ENCODE data around the gene JAZF1.

The JAZF1 gene

GRCh38 chr7:27941522-27941921 is 239.1 kb downstream of the JAZF1 start:
- no peak for TF ChIP-seq CTCF (IDR thresholded peaks at IDR 0.05; ENCODE audit: low read depth, low read length, missing control alignments)
- DNase-seq (ENCODE audit: low read depth): no peak
- H3K4me3 ChIP-seq (ENCODE audit: low read depth, low read length): no peak overlapping the region

DNA sequence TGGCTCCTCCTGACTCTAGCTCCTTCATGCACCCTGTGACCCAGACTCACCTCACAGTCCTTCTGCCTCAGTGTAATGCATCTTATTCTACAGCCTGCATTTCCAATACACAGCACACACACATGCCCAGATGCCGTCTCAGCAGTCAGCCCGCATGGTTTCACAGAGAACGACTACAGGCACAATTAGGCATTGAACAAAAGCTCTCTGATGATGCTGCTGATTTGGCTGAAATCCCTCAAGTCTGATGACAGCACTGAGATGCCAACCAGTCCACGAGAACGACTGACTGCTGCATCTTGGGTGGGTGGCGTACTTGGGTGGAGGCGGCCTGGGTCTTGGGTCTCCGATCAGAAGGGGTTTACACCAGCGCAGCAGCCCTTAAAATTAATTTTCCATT is 240.3 kb downstream of the JAZF1 start:
- DNase-seq (ENCODE audit: low read depth): no peak
- no peak overlapping the region for H3K4me3 ChIP-seq (ENCODE audit: low read depth, low read length)
- TF ChIP-seq CTCF (IDR thresholded peaks at IDR 0.05; ENCODE audit: low read depth, low read length, missing control alignments): no peak

DNA sequence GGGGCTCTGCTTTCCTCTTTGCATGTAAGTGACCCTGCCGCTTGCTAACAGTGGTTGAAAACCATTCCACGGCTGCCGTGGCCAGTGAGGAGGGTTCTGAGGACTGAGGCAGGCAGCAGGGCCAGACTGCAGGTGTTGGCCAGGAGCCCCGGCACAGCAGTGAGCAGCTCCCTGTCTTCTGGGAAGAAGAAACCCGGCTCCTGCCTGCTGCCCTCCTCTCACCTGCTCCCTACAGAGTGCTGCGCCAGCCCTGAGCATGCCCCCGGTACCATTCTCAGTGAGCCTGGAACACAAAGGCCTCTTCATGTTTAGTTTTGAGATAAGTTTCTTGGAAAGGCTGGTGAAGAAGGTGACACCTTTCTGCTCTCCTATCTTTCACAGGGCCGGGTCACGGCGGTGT is 240.7 kb downstream of the JAZF1 start:
- DNase-seq (ENCODE audit: low read depth): no peak
- TF ChIP-seq CTCF (IDR thresholded peaks at IDR 0.05; ENCODE audit: low read depth, low read length, missing control alignments): no peak
- no peak overlapping the region for H3K4me3 ChIP-seq (ENCODE audit: low read depth, low read length)

GRCh38 chr7:27936768-27937102 is 243.9 kb downstream of the JAZF1 start:
- no peak for DNase-seq (ENCODE audit: low read depth)
- no peak for TF ChIP-seq CTCF (IDR thresholded peaks at IDR 0.05; ENCODE audit: low read depth, low read length, missing control alignments)
- no peak overlapping the region for H3K4me3 ChIP-seq (ENCODE audit: low read depth, low read length)

- TF ChIP-seq CTCF (IDR thresholded peaks at IDR 0.05; ENCODE audit: low read depth, low read length, missing control alignments): no peak
- DNase-seq (ENCODE audit: low read depth): no peak
- no peak overlapping the region for H3K4me3 ChIP-seq (ENCODE audit: low read depth, low read length)
These were observed 244.4 kb downstream of the JAZF1 start for GRCh38 chr7:27936047-27936767.

GRCh38 chr7:27933671-27934565 is 246.7 kb downstream of the JAZF1 start:
- no peak overlapping the region for H3K4me3 ChIP-seq (ENCODE audit: low read depth, low read length)
- no peak for DNase-seq (ENCODE audit: low read depth)
- peak; percentile 31 for TF ChIP-seq CTCF (IDR thresholded peaks at IDR 0.05; ENCODE audit: low read depth, low read length, missing control alignments)
